Fibroblast of upper back skin (primary cell): ENCODE results near the gene ZBTB20.
A peak's percentile ranks its signal among the peaks of the same experiment; 100 is the strongest.

Source experiments
- DNase-seq: peaks from one replicate; pipeline ENCODE4 v3.0.0-alpha.2; 2013

The ZBTB20 gene

DNA sequence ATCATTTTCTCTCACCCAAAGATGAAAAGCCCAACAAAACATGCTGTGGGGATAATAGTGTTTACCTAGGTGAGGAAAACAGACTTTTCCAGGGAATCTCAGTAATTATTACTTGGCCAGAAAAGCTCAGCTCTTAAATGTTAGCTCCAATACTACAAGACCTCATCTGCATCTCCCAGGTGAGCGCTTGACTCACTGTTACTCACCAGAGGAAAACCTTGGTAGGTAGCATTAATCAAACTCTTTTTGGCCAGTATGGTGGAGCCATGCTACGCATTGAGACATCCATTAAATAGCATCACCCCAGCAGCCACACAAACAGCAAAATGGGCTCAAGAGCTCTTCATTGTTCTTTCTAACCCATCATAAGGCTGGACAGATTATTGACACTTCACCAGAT lies 754.3 kb downstream of the ZBTB20 start:
- no peak for DNase-seq

DNA sequence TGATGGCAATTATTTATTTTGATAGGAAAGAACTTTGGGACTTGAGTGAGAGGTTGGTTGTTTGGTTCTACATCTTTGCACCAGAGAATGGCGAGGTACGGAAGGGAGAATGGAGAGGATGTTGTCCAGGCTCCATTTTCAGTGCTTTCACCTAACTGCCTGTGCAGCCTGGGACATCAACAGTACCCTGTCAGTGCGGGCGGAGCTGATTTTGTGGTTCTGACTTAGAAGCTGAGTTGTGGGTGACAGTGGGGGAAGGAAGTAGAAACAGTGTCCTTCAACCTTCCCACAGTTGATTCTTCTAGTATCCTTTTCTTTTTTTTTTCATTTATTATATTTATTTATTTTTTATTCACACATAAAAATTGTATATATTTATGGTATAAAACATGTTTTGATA lies 757.9 kb downstream of the ZBTB20 start:
- DNase-seq = no peak

DNA sequence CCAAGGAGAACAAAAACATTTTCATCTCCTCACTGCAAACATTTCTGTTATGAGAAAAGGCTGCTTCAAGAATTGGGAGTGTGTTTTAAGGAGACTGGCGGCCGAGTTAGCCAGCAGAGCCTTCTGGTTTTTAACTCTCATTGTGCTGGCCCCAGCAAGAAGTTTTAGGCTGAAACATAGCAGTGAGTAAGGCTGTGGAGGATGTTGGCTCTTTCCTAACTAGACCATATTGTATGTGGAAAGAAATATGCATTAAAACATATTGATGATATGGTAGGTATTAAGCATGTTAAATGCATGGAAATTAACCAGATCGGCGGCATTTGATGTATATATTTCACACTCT lies 762.6 kb downstream of the ZBTB20 start:
- peak; percentile 9 for DNase-seq

DNA sequence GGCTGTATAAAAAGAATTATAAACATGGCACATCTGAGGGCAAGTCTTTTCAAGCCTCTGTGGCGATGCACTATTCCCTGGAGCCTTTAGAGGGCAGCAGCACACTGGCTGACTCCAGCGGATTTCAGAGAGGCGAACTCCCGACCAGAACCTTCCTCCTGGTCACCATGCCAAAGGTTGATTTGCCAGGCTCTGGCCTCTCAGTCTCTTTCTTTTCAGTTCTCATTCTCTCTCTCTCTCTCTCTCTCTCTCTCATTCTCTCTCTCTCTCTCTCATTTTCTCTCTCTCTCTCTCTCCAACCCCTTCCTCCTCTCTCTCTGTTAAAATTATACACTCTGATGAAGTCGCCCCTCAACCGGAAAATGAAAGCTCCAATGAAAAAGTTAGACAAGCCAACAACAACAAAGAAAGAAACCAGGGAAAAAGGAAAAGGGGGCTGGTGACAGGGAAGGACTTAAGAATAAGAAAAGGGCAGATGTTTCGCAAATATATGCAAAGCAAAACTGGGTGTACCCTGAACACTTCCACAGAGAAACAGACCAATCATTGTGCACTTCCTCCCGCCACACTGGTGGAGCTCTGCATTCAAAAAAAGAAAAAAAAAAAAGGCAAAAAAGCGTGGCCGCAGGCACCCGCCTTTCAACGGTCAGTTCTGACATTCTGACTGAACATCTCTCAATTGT lies 763.1 kb downstream of the ZBTB20 start:
- DNase-seq = peak; percentile 81

DNA sequence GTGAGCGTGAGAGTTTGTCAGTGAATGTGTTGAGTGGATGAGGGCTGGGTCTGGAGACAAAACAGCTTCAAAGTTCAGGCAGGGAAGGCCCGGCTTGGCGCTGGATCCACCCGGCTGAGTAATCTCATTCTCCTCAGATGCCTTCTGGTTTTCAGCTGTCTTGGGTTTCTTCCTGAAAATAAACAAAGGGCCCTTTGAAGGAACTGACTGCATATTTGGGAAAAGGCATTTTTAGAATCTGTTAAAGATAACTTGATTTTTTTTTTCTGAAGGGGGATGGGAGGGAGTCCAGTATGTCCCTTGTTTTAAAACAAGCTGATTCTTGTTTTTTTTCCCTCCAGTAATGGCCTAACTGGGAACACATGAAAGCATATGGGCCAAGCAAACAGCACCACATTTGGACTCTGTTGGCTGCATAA lies 766.8 kb downstream of the ZBTB20 start:
- peak; percentile 83 for DNase-seq

DNA sequence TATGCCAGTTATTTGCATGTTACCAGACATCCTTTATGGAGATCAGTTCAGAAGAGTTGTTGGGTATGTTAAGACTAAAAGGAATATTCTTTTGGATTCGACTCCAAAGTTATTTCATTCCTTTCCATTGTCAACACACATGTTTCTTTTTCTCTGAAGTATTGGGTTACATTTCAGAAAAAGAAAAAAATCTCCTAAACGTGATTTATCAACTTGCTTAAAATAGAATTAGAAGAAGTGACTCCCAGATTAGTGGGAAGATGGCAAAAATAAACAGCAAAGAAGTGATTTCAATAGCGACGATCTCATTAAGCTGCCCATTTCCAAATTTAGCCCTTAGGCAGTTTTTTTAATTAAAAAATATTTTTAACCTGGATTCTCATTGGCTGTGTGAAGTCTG lies 767.8 kb downstream of the ZBTB20 start:
- DNase-seq = no peak

DNA sequence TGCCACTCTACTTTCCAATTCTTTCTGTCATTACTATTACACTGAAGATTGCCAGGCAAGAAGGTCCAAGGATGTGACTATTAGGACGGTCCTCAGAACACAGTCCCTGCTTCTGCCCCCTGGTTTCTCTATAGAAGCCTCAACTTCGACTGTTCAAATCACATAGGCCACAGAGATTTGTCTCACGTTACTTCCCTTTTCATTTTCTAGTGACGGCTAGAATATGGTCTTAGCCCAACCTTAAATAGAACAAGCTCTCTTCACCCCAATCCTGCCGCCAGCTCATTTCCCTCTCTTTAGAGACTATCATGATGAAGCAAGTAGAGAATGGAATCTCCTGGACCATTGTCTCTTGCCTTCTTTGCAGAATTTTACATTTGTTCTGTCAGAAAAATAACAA lies 768.3 kb downstream of the ZBTB20 start:
- DNase-seq = no peak

DNA sequence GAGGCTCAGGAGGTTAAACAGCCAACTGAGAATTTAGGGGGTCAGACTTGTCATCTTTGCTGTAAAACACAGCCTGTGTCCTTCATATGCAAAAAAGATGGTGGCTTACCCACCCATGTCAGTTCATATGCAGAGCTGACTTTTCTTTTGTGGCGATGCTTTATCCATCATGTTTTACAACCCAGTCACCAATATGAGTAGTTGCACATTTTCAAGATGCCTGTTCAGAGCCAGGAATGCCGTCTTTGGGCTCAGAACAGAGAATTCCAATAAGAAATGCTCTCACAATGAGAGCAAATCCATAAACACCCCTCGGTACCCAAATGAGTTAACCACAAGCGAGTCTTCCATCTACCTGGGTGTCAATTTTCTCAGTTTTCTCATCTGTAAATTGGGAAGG lies 769.7 kb downstream of the ZBTB20 start:
- DNase-seq = no peak

DNA sequence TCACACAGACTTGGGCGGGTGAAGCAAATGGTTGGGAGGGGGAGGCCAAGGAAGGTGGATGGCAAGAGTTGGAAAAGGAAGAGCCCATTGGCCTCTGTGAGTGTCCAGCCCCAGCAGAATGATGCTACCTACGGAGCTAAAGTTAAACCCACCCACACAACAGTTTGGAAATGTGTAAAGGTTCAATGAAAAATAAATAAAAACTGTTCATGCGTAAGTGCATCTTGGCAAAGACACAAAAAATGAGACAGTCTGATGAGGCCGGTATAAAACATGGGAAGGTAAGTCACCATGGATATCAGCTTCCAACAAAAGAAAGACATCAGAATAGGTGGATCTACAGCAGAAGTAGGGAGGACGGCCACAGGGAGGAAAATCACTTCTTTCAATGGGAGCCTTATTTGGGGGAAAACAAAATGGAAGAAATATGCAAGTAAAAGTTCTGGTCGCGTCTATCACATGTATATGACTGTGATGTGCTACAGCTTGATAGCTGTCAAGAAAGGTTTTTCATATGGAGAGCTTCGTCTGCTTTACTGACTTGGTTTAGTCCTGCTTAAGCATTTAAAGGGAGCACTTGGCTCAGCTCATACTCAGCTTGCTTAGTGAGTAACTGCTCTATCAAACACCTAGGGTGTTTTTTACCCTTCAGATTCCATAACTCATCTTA lies 770.4 kb downstream of the ZBTB20 start:
- DNase-seq = no peak

DNA sequence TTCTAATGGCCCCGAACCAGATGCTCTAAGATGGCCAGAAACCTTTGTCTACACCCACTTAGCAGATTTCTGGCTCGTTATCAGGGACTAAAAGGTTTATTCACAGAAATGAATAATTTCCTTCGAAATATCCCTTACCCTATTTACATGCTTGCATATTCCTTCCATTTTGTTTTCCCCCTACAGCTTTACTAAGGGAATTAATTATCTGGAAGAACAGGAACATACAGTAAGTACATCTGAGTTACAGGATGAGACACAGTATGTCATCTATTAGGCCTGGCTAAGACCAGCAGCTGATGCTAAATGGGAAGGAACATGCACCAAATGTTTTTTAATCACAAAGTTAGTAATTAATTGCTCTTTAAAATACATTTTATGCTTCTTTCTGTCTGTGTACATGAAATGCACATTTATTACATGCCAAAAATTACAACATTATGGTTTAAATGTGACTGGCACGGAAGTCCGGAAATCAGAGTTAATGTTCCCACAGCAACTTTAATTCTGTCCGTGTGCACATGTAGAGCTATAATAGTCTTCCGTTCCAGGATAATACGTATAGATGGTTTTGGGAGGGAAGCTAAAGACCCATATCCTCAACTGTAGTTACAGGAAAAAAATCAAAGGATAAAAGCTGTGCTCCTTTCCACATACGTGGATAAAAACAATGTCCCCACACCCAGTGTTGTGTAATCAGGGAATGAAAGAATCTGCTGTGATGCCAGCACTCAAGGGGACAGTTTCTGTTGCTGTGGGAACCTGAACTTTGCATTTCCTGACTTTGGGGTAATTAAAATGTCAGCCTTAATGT lies 771.3 kb downstream of the ZBTB20 start:
- DNase-seq = no peak

DNA sequence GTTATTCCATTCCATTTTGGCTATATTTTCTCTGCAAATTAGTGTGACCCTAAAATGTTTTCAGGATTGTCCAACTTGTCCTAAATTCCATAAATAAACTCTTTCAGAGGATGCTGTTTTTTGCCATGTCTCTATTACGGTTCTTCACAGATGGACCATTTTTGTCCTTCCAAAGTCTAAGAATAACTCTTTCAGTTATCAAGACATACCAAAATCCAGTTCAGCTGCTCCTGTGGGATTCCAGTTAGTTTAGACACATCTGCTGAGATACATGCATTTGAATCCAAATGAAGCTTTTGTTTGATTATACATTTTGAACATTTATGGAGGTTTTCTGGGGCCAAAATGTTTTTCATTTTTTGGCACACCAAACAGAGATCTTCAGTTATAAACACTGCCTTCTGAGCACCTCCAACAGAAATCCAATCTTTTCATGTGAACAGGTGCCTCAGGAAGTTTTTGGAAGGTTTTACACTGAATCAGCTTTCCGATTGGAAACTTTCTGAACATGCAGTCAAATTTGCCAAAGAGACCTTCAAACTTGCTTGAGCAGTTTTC lies 772.6 kb downstream of the ZBTB20 start:
- DNase-seq = no peak

DNA sequence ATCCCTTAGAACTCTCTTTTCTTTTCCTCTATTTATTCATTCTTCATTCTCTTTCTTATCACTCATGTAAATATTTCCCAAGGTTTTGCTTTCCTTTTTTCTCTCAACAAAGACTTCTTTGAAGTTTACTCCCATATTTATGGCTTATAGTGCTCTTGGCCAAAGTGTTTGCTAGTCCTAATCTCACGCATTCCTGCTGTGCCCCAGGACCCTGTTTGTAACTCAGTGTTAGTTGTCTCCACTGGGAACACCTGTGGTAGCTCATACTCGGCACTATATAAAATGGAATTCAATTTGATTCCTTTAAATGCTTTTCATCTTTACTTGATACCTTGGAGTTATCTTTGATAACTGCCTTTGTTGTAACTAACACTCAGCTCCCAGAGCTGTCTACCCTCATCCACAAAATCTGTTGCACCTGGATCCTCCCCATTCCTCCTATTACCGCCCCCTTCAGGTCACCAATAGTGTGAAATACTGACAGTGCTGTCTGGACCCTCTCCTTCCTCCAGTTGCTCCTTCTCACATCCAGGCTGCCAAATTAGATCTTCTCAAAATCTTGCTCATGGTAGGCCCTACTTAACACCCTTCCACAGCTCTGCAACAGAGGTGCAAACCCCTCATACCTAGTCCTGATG lies 776.4 kb downstream of the ZBTB20 start:
- no peak for DNase-seq

DNA sequence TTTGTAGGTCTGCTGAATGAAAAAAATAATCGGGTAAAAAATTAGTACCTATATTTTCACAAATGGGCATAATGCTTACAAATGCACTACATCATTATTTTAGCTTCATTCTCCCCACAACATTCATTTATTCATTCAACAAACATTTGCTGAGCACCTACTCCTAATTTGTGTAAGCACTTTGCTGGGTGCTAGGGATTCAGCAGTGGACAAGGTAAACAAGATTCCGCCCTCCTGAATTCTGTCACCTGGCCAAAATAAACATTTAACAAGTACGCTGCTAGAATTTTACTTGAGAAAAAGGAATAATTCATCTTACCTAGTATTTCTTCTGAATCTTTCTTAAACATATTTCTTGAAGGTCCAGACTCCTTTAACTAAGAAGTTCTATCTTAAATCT lies 781.2 kb downstream of the ZBTB20 start:
- DNase-seq = no peak

DNA sequence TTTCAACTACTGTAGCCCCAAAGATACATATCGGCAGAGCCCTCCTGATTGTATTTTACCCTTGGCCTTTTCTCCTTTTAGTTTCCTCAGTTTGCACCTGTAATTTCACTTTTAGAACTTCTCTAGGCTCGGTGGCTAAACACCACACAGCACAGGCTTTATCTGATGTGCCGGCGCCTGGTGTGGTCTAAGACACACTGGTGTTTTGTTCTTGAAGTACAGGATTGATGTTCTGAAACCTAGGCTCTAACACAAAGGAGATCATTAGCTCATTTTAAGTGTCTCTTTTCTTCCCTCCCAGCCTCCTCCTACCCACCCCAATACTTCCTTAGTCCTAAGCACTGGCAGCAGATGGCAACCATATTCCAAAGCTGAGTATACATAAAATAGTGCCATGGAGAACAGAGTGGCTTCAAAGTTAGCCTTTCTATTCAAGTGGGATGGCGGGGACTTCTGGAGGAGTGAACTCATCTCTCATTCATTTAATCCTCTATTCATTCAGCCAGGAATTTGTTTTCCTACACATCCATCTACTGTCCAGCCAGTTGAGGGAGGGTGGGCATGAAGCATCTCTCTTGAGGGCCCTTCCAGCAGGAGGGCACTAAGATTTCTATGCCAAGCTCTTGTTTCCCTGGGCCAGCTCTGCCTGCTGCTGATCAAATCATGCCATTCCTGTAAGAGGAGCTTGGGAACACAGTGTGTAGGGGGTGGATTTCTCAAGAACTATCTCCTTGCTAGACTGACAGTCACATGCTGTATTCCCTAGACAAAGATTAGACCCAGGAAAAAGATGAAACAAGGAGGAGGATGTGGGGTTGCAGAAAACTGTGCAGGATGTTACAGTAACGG lies 782.1 kb downstream of the ZBTB20 start:
- no peak for DNase-seq

DNA sequence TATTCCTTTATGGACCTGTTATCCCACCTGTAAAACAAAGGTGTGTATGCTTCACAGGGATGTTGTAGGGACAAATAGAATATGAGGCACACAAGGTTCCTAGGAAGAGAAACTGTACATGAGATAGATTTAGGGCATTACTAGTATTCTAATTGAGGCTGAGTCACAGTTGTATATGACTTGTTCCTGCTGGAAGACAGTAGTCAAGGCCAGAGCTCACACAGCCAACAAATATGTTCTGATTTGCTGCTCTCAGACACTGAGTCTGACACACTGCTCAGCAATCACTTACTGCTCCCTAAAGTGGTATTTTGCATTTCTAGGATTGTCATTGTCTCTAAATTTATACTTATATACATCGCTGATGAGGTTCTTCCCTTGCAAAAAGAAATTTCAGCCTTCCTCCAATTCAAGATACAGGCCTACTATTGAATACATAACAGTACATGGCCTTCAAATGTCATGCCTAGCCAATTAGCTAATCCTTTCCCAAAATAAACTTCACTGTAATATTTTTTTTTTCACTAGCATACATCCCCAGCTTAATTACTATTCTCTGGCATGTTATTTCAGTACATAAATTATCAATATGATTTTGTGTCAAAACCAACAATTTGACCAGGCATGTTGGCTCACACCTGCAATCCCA lies 783.4 kb downstream of the ZBTB20 start:
- peak; percentile 65 for DNase-seq

DNA sequence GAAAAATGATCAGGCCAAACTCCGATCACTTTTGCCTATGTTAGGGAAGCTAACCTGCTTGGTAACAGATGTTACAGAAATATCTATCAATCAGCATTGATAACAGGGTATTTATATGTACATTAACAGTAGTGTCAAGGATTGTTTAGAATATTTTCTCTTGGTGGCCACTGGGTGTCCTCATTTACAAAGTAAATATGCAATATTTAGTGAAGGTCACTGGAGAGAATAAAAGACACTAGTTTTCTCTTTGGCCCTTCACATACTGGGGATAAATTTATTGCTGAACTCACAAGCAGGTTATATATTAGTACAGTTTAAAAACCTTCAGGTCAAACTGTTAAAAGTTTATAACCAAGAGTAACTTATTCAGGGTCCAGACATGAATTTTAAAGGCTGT lies 784.3 kb downstream of the ZBTB20 start:
- peak; percentile 25 for DNase-seq

DNA sequence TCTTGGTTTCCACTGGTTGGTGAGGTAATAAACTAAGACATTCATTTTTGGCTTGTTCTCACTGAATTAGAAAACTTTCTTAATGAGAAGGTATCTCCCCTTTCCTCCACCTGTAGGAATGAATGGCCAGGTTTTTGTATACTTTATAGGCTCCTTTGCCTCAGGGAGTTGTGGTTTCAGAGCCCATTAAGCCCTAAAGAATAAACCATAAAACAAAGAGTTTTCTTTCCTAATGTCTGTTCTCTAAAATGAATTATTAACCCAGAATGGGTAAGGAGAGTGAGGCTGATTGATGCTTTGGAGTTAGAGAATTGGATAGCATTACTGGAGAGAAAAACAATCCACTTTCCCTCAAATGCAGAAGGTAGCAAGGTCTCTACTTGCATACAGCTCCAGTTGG lies 785.7 kb downstream of the ZBTB20 start:
- DNase-seq = no peak

DNA sequence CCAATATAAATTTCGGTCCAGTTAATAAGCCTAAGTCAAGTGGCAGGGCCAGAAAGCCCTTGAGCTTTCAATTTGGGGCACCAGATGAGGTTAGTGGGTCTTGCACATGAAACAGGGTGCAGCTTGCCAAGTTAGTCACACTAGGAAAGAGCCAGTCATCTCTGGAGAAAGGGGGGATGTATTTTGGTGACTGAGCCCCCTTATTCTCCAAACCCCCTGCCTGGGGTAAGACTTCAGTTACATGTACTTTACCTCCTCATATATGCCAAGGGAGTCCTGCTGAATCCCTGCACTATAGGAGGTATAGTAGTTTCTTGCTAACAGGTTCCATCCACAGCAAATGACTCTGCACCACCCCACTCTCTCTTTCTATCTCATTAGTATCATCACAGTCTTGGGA lies 790.6 kb downstream of the ZBTB20 start:
- no peak for DNase-seq

DNA sequence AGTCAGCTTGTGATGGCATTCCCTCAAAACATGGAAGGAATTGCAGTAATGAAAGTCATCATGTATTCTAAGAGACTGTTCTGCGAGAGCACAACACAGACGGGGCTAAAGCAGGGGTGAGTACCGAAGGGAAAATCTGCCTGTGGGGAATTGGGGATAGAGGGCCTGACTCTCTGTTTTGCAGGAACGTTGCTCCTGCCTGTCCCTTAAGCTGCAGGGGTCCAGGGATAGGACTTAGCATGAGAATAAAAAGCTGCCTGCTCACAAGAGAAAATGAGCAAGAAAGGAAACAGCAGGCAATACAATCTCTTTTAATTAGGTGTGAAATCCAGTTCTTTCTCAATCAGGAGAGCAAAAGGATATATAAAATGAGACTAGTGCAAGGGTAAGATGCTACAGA lies 791.0 kb downstream of the ZBTB20 start:
- no peak for DNase-seq

DNA sequence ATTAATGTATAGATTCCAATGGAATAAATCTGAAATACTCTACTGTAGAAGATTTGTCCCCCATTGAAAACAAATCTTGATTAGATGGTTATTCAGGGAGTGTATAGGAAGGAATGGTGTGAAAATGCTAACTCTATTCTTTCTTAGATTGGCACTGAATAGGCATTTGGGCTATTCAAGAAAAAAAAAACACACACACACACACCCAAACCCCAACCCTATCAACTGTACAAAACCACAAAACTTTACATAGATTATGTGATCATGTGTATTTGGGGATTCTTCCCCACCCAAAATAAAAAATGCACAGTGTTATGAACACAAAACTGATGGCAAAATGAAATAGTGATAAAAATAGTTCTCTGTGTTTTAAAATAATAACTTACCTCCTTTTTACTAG lies 791.4 kb downstream of the ZBTB20 start:
- no peak for DNase-seq

DNA sequence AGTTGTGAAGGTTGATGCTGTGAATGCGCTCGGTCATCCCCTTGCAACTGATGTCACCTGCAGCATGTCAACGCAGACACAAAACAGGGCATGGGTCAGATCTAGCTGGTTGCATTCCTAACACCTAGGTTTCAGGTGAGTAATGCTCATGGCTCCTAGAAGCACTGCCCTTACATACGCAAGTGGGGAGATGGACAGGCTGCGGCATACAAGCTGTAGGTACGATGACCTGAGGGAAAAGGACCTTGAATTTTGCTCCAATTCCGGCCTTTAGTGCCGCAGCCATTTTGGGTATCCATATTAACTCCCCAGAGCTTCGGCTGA lies 795.3 kb downstream of the ZBTB20 start:
- no peak for DNase-seq
